ENCODE data around the gene SPNS2. TPM values are rescaled to one million over a fixed set of nuclear protein-coding genes. Genes with fewer than 3 reads are reported as not detected.

Gene SPNS2
- polyA plus RNA-seq, 1 of the 3 experiments (the other 2 are of a cell fraction) = 0.08 TPM

DNA sequence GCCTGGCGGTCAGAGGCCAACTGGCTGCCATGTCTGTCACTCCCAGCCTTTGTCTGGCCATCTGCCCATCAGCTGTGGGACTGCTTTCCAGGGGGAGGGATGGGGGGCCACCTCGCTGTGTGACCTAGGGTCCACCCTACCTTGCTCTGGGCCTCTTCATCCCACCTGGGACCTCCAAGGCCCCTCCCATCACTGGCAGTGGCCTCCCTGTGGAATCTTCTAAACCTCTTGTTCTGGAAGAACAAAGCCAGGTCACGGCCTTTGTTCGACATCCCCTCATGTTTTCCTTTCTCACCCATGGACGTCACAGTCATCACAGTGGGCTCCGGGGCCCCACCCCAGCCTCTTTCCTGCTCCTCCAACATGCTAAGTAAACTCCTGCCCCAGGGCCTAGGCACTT, 24.0 kb downstream of the SPNS2 start:
- H4K20me1 ChIP-seq (ENCODE audit: insufficient read depth) = no peaks in the 10 kb centered on the region
- no peaks in the 10 kb centered on the region for H3K27me3 ChIP-seq (ENCODE audit: insufficient read depth)
- CTCF ChIA-PET = interaction anchor here (1.9 kb wide), 1 partner anchor 102 kb away, joined by 7 read pairs; no protein-coding TSS in a partner anchor
- no peak overlapping the region for H3K9ac ChIP-seq
- no peak overlapping the region for H3K4me2 ChIP-seq
- 83% methylated on average over 5 of the region's 6 CpGs for WGBS (ENCODE audit: low lambda C conversion rate)
- no peaks in the 10 kb centered on the region for H3K79me2 ChIP-seq (ENCODE audit: insufficient read depth)
- H3K9me2 ChIP-seq = no peaks in the 10 kb centered on the region
- no peaks in the 10 kb centered on the region for H3F3A ChIP-seq (replicated peaks; ENCODE audit: insufficient read depth)
- POLR2A ChIA-PET = no interaction called here
- no peaks in the 10 kb centered on the region for H3K9me3 ChIP-seq
- no peak for DNase-seq
- H2AFZ ChIP-seq (ENCODE audit: low read depth) = no peak overlapping the region
- no peaks in the 10 kb centered on the region; a peak in 1 of 4 replicates for H3K4me1 ChIP-seq (ENCODE audit: control insufficient read depth in 1 of 2, insufficient read depth in 2 of 2, low read depth in 1 of 2, low read length in 1 of 2)
- H3K4me3 ChIP-seq (ENCODE audit: low read depth in 2 of 2, low read length in 1 of 2) = no peak overlapping the region
- no peak overlapping the region for H3K27ac ChIP-seq (ENCODE audit: low read depth in 2 of 2, low read length in 1 of 2)
- TF ChIP-seq MEF2A (IDR thresholded peaks at IDR 0.05; ENCODE audit: borderline replicate concordance, low read depth) (no peak), YY1 (IDR thresholded peaks at IDR 0.05; ENCODE audit: low read depth) (no peak), FOSL2 (IDR thresholded peaks at IDR 0.05; ENCODE audit: borderline replicate concordance, low read depth) (no peak), SIN3A (IDR thresholded peaks at IDR 0.05; ENCODE audit: borderline replicate concordance, low read depth, low read length) (no peak), NRF1 (IDR thresholded peaks at IDR 0.05; ENCODE audit: low read depth, low read length) (no peak), USF2 (IDR thresholded peaks at IDR 0.05; ENCODE audit: borderline replicate concordance, low read depth, low read length) (no peak), TAF1 (IDR thresholded peaks at IDR 0.05; ENCODE audit: borderline replicate concordance, low read depth, low read length) (no peak), RCOR1 (IDR thresholded peaks at IDR 0.05; ENCODE audit: low read length) (no peak), POLR2AphosphoS5 (IDR thresholded peaks at IDR 0.05; ENCODE audit: low read depth, low read length) (no peak), TCF12 (IDR thresholded peaks at IDR 0.05) (no peak), RAD21 (IDR thresholded peaks at IDR 0.05; ENCODE audit: low read length) (no peak), NFIC (IDR thresholded peaks at IDR 0.05; ENCODE audit: borderline replicate concordance) (no peak), RXRA (IDR thresholded peaks at IDR 0.05; ENCODE audit: borderline replicate concordance, low read depth) (no peak), FOXJ3 (CRISPR knock-in tag; IDR thresholded peaks at IDR 0.05) (no peak), MAX (IDR thresholded peaks at IDR 0.05; ENCODE audit: low read depth) (no peak)
- TF ChIP-seq, protein P1, sequence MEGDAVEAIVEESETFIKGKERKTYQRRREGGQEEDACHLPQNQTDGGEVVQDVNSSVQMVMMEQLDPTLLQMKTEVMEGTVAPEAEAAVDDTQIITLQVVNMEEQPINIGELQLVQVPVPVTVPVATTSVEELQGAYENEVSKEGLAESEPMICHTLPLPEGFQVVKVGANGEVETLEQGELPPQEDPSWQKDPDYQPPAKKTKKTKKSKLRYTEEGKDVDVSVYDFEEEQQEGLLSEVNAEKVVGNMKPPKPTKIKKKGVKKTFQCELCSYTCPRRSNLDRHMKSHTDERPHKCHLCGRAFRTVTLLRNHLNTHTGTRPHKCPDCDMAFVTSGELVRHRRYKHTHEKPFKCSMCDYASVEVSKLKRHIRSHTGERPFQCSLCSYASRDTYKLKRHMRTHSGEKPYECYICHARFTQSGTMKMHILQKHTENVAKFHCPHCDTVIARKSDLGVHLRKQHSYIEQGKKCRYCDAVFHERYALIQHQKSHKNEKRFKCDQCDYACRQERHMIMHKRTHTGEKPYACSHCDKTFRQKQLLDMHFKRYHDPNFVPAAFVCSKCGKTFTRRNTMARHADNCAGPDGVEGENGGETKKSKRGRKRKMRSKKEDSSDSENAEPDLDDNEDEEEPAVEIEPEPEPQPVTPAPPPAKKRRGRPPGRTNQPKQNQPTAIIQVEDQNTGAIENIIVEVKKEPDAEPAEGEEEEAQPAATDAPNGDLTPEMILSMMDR (IDR thresholded peaks at IDR 0.05) = no peak
- TF ChIP-seq, protein P2, sequence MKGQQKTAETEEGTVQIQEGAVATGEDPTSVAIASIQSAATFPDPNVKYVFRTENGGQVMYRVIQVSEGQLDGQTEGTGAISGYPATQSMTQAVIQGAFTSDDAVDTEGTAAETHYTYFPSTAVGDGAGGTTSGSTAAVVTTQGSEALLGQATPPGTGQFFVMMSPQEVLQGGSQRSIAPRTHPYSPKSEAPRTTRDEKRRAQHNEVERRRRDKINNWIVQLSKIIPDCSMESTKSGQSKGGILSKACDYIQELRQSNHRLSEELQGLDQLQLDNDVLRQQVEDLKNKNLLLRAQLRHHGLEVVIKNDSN (IDR thresholded peaks at IDR 0.05; ENCODE audit: borderline replicate concordance, low read depth) = no peak
- TF ChIP-seq, protein P3, sequence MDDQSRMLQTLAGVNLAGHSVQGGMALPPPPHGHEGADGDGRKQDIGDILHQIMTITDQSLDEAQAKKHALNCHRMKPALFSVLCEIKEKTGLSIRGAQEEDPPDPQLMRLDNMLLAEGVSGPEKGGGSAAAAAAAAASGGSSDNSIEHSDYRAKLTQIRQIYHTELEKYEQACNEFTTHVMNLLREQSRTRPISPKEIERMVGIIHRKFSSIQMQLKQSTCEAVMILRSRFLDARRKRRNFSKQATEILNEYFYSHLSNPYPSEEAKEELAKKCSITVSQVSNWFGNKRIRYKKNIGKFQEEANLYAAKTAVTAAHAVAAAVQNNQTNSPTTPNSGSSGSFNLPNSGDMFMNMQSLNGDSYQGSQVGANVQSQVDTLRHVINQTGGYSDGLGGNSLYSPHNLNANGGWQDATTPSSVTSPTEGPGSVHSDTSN (IDR thresholded peaks at IDR 0.05) = no peak
- TF ChIP-seq, protein P4, sequence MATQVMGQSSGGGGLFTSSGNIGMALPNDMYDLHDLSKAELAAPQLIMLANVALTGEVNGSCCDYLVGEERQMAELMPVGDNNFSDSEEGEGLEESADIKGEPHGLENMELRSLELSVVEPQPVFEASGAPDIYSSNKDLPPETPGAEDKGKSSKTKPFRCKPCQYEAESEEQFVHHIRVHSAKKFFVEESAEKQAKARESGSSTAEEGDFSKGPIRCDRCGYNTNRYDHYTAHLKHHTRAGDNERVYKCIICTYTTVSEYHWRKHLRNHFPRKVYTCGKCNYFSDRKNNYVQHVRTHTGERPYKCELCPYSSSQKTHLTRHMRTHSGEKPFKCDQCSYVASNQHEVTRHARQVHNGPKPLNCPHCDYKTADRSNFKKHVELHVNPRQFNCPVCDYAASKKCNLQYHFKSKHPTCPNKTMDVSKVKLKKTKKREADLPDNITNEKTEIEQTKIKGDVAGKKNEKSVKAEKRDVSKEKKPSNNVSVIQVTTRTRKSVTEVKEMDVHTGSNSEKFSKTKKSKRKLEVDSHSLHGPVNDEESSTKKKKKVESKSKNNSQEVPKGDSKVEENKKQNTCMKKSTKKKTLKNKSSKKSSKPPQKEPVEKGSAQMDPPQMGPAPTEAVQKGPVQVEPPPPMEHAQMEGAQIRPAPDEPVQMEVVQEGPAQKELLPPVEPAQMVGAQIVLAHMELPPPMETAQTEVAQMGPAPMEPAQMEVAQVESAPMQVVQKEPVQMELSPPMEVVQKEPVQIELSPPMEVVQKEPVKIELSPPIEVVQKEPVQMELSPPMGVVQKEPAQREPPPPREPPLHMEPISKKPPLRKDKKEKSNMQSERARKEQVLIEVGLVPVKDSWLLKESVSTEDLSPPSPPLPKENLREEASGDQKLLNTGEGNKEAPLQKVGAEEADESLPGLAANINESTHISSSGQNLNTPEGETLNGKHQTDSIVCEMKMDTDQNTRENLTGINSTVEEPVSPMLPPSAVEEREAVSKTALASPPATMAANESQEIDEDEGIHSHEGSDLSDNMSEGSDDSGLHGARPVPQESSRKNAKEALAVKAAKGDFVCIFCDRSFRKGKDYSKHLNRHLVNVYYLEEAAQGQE (IDR thresholded peaks at IDR 0.05; ENCODE audit: low read depth, low read length) = no peak
- TF ChIP-seq, protein P5, sequence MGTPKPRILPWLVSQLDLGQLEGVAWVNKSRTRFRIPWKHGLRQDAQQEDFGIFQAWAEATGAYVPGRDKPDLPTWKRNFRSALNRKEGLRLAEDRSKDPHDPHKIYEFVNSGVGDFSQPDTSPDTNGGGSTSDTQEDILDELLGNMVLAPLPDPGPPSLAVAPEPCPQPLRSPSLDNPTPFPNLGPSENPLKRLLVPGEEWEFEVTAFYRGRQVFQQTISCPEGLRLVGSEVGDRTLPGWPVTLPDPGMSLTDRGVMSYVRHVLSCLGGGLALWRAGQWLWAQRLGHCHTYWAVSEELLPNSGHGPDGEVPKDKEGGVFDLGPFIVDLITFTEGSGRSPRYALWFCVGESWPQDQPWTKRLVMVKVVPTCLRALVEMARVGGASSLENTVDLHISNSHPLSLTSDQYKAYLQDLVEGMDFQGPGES (IDR thresholded peaks at IDR 0.05; ENCODE audit: low read depth, low read length) = no peak
- H3K36me3 ChIP-seq (replicated peaks in 1 of 2; ENCODE audit: control insufficient read depth in 1 of 2, insufficient read depth in 2 of 2, low read length in 1 of 2) = no peaks in the 10 kb centered on the region

Measured in SK-N-SH (cell line).